Activated naive CD8-positive, alpha-beta T cell treated with anti-CD3 and anti-CD28 coated beads, Interleukin-2, amount 50 U/mL, for 24 hours (primary cell): ENCODE data around the gene SMAGP.

Source experiments
- ATAC-seq: fragments of 150-1000 bp; cut with Tn5 transposase; one replicate; pipeline ENCODE4 v1.10.0; 2021
- DNase-seq: peaks from one replicate; pipeline ENCODE4 v3.0.0; 2021
- H3K27ac Mint-ChIP-seq: one replicate; pipeline ENCODE4 v1.8.0; 2021; ENCODE audit warnings: mild to moderate bottlenecking, mixed read lengths
- H3K27me3 Mint-ChIP-seq: one replicate; pipeline ENCODE4 v1.8.0; 2021; ENCODE audit warnings: mixed read lengths
- H3K36me3 Mint-ChIP-seq: one replicate; pipeline ENCODE4 v1.8.0; 2021; ENCODE audit warnings: low read depth, mixed read lengths
- H3K4me1 Mint-ChIP-seq: one replicate; pipeline ENCODE4 v1.8.0; 2021; ENCODE audit warnings: mixed read lengths
- H3K4me3 Mint-ChIP-seq: one replicate; pipeline ENCODE4 v1.8.0; 2021; ENCODE audit warnings: mild to moderate bottlenecking, moderate library complexity, mixed read lengths
- H3K9me3 Mint-ChIP-seq: one replicate; pipeline ENCODE4 v1.8.0; 2021; ENCODE audit warnings: mixed read lengths

The SMAGP gene

DNA sequence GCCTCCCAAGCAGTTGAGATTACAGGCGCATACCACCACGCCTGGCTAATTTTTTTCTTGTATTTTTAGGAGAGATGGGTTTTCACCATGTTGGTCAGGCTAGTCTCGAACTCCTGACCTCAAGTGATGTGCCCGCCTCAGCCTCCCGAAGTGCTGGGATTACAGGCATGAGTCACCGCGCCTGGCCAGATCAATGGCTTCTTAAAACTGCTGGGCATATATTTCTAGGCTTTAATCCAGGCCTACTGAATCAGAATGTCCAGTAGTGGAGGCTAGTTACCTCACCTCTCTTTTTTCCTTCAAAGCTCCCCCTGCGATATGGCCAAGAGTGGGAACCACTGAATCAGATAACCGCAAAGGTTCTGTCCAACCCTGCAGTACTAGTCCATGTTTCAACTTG lies 69.4 kb downstream of the SMAGP start:
- Mint-ChIP-seq H3K27me3 (no peaks in the 10 kb centered on the region), H3K27ac (no peak overlapping the region), H3K36me3 (no peaks in the 10 kb centered on the region), H3K9me3 (no peaks in the 10 kb centered on the region), H3K4me3 (no peak overlapping the region), H3K4me1 (peaks cover 3% of the 10 kb centered on the region)
- DNase-seq (no peak), ATAC-seq (no peak)

GRCh38 chr12:51200156-51200555 lies 70.1 kb downstream of the SMAGP start:
- DNase-seq = no peak
- H3K27me3 Mint-ChIP-seq = no peaks in the 10 kb centered on the region
- H3K27ac Mint-ChIP-seq = no peak overlapping the region

GRCh38 chr12:51199366-51199945 lies 70.8 kb downstream of the SMAGP start:
- no peaks in the 10 kb centered on the region for H3K9me3 Mint-ChIP-seq
- ATAC-seq (no peak), DNase-seq (no peak)
- H3K36me3 Mint-ChIP-seq = no peaks in the 10 kb centered on the region
- no peaks in the 10 kb centered on the region for H3K27me3 Mint-ChIP-seq
- H3K4me3 Mint-ChIP-seq = no peak overlapping the region
- H3K27ac Mint-ChIP-seq = no peak overlapping the region
- peaks cover 3% of the 10 kb centered on the region for H3K4me1 Mint-ChIP-seq

More at GRCh38 chr12:51200156-51200555, 70.1 kb downstream of the SMAGP start:
- no peak for ATAC-seq
- Mint-ChIP-seq H3K9me3 (no peaks in the 10 kb centered on the region), H3K4me3 (no peak overlapping the region), H3K4me1 (peaks cover 3% of the 10 kb centered on the region), H3K36me3 (no peaks in the 10 kb centered on the region)

DNA sequence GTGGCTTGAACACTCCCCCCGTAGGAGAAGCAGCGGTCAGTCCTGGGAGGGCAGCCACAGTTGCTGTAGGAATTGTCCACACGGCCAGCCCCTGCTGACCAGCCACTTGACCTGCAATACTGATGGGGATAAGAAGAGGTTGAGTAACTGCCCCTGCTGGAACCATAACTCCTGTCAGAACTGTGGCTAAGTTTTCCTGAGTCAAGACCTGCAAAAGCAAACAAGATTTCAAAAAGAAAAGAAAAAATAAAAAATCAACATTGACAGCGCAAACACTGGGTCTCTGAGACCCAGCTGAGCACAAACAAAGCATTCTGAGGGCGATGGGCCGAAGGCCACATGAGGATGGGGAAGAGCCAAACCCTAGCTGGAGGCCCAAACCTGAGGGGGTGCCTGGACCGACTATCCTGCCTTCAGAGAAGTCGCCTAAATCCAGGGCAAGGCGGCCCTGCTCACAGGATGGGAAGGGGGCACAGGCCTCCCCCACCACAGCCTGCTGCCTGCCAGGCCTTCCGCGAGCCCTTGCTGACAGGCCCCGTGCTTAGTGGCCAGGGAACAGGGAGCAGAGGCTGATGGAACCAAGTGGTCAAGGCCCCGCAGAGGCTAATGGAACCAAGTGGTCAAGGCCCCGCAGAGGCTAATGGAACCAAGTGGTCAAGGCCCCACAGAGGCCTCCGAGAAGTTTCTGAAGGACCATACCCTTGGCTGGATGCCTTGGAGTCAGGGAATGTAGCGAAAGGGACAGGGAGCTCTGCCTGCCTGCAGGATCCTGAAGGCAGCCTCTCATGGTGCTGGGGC lies 71.4 kb downstream of the SMAGP start:
- Mint-ChIP-seq H3K4me3 (no peak overlapping the region), H3K9me3 (no peaks in the 10 kb centered on the region), H3K27ac (no peak overlapping the region), H3K27me3 (no peaks in the 10 kb centered on the region), H3K36me3 (no peaks in the 10 kb centered on the region), H3K4me1 (peaks cover 3% of the 10 kb centered on the region)
- ATAC-seq = no peak
- DNase-seq = no peak

DNA sequence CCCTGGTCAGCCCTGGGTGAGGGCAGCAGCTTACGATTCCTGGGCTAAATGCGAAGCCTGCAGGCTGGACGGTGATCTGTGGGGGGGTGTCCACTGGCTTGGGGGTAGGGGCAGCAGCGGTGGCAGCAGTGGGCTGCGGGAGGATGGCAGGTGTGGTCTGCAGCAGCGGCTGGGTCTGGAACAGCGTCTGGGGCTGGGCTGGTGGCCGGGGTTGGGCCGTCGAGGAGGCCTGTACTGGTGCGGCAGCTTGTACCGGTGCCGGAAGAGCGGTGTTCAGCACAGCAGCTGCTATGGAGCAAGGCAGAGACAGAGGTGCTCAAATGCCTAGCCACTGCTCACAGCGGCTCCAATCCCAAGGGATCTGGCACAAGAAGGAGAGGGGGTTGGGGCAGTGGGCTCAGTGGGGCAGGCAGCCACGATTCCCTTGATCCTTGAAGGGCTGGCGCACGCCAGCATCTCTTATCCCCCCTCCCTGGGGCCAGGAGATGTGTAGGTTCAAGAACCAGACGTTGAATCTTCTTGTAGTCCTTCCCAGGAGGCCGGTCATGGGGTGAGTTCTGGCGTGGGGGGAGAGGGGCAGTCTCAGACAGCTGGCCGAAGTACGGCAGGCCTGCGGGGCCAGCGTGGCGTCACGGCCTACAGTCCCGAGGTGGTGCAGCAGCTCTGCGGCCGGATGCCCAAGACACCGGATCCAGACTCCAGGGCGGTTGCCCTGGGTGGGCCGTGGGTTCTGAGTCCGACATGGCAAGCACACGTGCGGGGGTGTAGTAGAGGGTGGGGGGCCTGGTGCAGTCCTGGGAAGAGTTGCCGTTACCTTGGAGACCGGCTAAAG lies 72.3 kb downstream of the SMAGP start:
- no peak for DNase-seq
- Mint-ChIP-seq H3K27ac (no peak overlapping the region), H3K4me1 (peaks cover under 1% of the 10 kb centered on the region), H3K36me3 (no peaks in the 10 kb centered on the region), H3K27me3 (no peaks in the 10 kb centered on the region), H3K4me3 (no peak overlapping the region), H3K9me3 (no peaks in the 10 kb centered on the region)
- ATAC-seq = no peak

DNA sequence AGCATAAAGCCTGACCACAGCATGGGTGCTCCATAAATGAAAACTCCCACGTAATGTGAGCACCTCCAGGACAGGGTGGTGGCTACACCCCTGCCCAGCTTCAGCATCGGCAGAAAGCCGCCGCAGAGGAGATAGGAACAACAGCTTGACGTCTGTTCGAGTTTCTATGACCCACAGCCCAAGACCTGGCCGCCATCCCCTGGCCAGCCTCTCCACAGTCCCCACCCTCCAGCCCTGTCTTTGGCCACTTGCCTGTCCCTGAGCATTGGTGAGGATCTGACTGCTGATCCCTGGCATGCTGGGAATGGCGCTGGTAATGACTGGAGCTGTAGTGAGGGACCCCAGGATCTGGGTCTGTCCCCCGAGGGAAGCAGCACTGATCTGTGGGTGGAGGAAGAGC lies 73.7 kb downstream of the SMAGP start:
- H3K27ac Mint-ChIP-seq = no peak overlapping the region
- H3K4me3 Mint-ChIP-seq = no peak overlapping the region
- no peaks in the 10 kb centered on the region for H3K36me3 Mint-ChIP-seq
- H3K27me3 Mint-ChIP-seq = no peaks in the 10 kb centered on the region
- DNase-seq (no peak), ATAC-seq (no peak)
- H3K4me1 Mint-ChIP-seq = no peaks in the 10 kb centered on the region
- H3K9me3 Mint-ChIP-seq = no peaks in the 10 kb centered on the region

GRCh38 chr12:51195841-51196240 lies 74.4 kb downstream of the SMAGP start:
- ATAC-seq = no peak
- Mint-ChIP-seq H3K27ac (no peak overlapping the region), H3K36me3 (no peaks in the 10 kb centered on the region), H3K4me3 (no peak overlapping the region), H3K9me3 (no peaks in the 10 kb centered on the region), H3K4me1 (no peaks in the 10 kb centered on the region), H3K27me3 (no peaks in the 10 kb centered on the region)
- no peak for DNase-seq
